Mesodermal cell (in vitro differentiated cells): ENCODE data around the gene SCFD2. TPM values are rescaled to one million over a fixed set of nuclear protein-coding genes. Genes with fewer than 3 reads are reported as not detected.
"Not testable (repeated sequence)": the region's sequence is repeated elsewhere in the genome, so short reads cannot be mapped to it uniquely, and the experiment has no call there.

Experiments used
- H3K27ac ChIP-seq: 2 replicates; pipeline ENCODE4 v1.7.0; 2013; ENCODE audit warnings: mild to moderate bottlenecking, low read depth, low read length, moderate library complexity; ENCODE audit not compliant: severe bottlenecking
- H3K36me3 ChIP-seq: 2 replicates; pipeline ENCODE4 v1.7.1; 2013; ENCODE audit warnings: mild to moderate bottlenecking, low read length, moderate library complexity; ENCODE audit not compliant: control insufficient read depth, insufficient read depth
- H3K4me1 ChIP-seq: one replicate; pipeline ENCODE4 v1.7.1; 2013; ENCODE audit warnings: mild to moderate bottlenecking, low read length; ENCODE audit not compliant: insufficient read depth, control insufficient read depth, poor library complexity, severe bottlenecking
- H3K4me3 ChIP-seq: 2 replicates; pipeline ENCODE4 v1.7.0; 2013; ENCODE audit warnings: low read length, control low read depth, mild to moderate bottlenecking; ENCODE audit not compliant: insufficient read depth, poor library complexity, severe bottlenecking; ENCODE audit errors: extremely low read depth
- H3K9me3 ChIP-seq: 2 replicates; pipeline ENCODE4 v1.7.1; 2013; ENCODE audit warnings: mild to moderate bottlenecking, low read length, moderate library complexity; ENCODE audit not compliant: control insufficient read depth
- WGBS, 2 experiments: methylation state at CpG; one replicate each; pipeline ENCODE4 v1.1.5; 2013; ENCODE audit warnings: missing lambda C conversion rate in 2 of 2; ENCODE audit not compliant: insufficient coverage in 2 of 2; 5-methylcytosine and 5-hydroxymethylcytosine counted together
- polyA plus RNA-seq, 2 experiments: library from polyadenylated mRNA; stranded (reverse); fragments of 50-300 nt; gene quantifications; one replicate each; pipeline ENCODE4 v1.2.3, GENCODE V29; 2013

Gene SCFD2
- 6.5 TPM for polyA plus RNA-seq (2013, experiment 1 of 2)
- 5.2 TPM for polyA plus RNA-seq (2013, experiment 2 of 2)

DNA sequence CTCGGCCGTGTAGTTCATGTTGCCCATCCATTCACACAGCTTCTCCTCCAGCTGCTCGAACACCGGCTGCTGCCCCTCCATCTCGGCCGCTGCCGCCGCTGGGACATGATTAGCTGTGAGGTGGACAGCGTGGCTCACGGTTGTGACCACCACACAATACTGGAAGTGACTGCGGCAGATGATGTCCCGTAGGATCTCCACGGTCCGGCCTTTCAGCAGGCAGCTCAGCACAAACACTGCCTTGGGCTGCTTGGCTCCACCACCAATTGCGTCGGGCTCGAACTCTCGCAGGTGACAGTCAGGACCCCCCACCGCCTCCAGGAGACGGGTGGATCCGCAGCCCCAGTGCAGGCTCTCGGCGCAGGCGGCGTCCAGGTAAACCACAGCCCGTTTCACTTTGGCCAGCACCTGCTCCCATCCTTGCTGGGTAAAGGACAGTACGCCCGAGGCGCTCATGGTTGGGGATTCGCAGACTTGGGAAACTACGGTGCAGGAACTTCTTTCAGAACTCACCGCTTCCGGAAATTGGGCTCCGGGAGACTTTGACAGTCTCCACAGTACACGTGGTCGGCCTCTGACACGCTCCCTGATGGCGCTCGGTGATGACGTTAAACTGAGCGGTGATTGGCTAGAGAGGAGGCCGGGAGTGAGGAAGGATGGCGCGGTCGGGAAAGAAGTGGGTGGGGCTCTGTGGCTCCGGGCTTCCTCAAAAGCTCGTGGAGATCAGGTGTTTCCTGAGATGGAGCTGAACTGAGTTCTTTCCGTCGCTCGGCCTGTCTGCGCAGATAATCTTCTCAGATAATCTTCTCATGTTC, at the start of gene SCFD2:
TSS of gene SCFD2 (minus strand) at position 576 of the 815 bp plus-strand sequence.
- Histone ChIP-seq H3K36me3 (no peaks in the 10 kb centered on the region), H3K27ac (no peak within 1 kb of the TSS), H3K9me3 (no peaks in the 10 kb centered on the region), H3K4me1 (no peaks in the 10 kb centered on the region), H3K4me3 (peak within 1 kb of the TSS; percentile 89)
- 0 to 1% methylated on average over 44 to 45 of the region's 51 CpGs for WGBS, 2 experiments

DNA sequence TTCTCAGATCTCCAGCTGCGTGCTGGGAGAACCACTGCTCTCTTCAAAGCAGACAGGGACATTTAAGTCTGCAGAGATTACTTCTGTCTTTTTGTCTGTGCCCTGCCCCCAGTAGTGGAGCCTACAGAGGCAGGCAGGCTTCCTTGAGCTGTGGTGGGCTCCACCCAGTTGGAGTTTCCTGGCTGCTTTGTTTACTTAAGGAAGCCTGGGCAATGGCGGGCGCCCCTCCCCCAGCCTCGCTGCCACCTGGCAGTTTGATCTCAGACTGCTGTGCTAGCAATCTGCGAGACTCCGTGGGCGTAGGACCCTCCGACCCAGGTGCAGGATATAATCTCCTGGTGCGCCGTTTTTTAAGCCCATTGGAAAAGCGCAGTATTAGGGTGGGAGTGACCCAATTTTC, 43.6 kb upstream of the SCFD2 start:
- H3K36me3 ChIP-seq, result peaks cover 22% of the 10 kb centered on the region
- not testable (repeated sequence) for H3K27ac ChIP-seq, H3K4me1 ChIP-seq, H3K4me3 ChIP-seq, H3K9me3 ChIP-seq
- 100% methylated on average over 1 to 8 of the region's 11 CpGs for WGBS, 2 experiments

DNA sequence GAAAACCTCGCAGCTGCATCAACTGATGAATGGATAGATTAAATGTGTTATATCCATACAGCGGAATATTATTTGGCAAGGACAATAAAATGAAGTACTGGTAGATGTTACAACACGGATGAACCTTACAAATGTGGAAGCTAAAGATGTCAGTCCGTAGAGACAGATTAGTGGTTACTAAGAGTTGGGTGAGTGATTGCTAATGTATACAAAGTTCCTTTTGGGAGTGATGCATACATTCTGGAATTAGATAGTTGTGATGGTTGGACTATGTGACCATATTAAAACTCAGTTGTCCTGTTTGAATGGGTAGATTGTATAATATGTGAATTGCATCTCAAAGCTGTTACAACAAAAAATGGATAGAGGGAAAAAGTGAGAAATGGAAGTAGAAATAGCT, 14.4 kb upstream of the SCFD2 start:
- Histone ChIP-seq H3K27ac (no peak overlapping the region), H3K36me3 (peaks cover 21% of the 10 kb centered on the region), H3K9me3 (no peaks in the 10 kb centered on the region), H3K4me3 (no peak overlapping the region), H3K4me1 (no peaks in the 10 kb centered on the region)
- WGBS, 2 experiments, result 97 to 100% methylated on average over 4 of the region's 4 CpGs

DNA sequence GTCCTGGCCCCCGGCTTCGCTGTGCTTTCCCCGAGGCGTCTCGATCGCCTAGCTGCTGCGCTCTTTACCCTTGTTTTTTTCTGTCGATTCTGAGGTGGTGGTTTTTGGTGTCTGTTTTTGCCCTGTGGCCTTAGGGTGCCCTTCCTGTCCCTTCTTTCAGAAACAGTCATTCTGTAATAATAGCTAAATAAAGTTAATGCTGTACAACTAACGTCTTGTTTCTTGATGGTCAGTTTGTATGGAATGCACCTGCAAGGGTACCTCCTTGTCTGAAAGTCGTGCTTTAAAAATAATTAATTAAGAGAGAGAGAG, 12.3 kb upstream of the SCFD2 start:
- H3K9me3 ChIP-seq, result no peaks in the 10 kb centered on the region
- WGBS, 2 experiments, result 0% methylated on average over 8 of the region's 10 CpGs; no CpG with 5 or more reads in 1 of the 2 experiments
- peak overlapping the region; percentile 83 for H3K4me3 ChIP-seq
- H3K27ac ChIP-seq, result no peak overlapping the region
- H3K4me1 ChIP-seq, result no peaks in the 10 kb centered on the region
- H3K36me3 ChIP-seq, result peaks cover 16% of the 10 kb centered on the region

DNA sequence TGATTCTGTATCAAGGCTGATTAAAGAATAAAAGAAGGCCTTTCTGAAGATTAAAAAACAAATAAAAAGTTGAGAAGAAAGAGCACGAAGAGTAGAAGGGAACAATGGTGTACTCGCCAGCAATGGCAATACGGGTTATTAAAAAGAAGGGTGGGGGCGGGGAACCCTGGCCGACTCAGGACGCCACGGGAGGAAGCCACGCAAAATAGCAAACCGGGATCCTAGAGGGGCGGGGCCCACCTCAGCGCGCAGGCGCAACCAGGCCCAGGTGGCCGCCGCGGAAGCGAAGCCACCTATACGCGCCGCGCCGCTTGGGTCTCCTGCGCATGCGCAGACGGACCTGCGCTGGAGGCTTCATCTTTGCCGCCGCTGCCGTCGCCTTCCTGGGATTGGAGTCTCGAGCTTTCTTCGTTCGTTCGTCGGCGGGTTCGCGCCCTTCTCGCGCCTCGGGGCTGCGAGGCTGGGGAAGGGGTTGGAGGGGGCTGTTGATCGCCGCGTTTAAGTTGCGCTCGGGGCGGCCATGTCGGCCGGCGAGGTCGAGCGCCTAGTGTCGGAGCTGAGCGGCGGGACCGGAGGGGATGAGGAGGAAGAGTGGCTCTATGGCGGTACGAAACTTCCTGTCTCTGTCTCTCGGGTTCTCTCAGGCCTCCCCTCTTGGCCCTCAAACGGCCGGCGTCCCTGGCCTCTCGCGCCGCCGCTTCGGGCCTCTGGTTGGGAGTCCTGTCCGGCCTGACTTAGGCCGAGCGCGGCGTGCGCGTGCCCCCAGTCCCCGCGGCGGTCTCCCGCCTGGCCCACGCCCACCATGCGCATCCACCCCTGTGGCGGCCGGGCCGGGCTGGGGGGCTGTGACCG, 11.7 kb upstream of the SCFD2 start, which contains the start of gene FIP1L1:
TSS of gene FIP1L1 (plus strand) at position 323 of the 852 bp plus-strand sequence. CDS start at position 521, 198 bp downstream.
- Histone ChIP-seq H3K27ac (peak within 1 kb of the TSS; percentile 65), H3K4me1 (no peaks in the 10 kb centered on the region), H3K4me3 (peak within 1 kb of the TSS; percentile 83), H3K36me3 (peaks cover 15% of the 10 kb centered on the region), H3K9me3 (no peaks in the 10 kb centered on the region)
- 0% methylated on average over 57 to 62 of the region's 85 CpGs for WGBS, 2 experiments

DNA sequence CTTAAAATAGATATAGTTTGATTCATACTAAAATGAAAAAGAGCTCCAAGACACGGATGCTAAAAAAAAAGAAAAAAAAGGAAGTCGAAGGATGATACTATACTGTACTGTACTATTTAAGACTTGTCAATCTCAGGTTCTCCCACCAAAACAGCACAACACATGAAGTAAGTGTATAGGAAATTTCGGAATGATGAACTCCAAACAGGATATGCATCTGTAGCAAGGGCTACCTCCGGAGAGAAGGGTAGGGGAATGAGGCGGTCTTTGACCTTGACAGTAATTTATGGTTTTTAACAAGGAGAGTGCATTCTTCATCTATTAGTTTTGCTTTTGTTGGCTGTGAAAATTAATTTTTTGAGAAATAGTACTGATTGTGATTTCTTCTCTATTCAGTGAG, 11.0 kb upstream of the SCFD2 start:
- WGBS, 2 experiments, result 67% methylated on average over 3 of the region's 5 CpGs; no CpG with 5 or more reads in 1 of the 2 experiments
- H3K4me3 ChIP-seq, result peak overlapping the region; percentile 83
- H3K9me3 ChIP-seq, result no peaks in the 10 kb centered on the region
- H3K27ac ChIP-seq, result no peak overlapping the region
- H3K4me1 ChIP-seq, result no peaks in the 10 kb centered on the region
- H3K36me3 ChIP-seq, result peaks cover 9% of the 10 kb centered on the region

DNA sequence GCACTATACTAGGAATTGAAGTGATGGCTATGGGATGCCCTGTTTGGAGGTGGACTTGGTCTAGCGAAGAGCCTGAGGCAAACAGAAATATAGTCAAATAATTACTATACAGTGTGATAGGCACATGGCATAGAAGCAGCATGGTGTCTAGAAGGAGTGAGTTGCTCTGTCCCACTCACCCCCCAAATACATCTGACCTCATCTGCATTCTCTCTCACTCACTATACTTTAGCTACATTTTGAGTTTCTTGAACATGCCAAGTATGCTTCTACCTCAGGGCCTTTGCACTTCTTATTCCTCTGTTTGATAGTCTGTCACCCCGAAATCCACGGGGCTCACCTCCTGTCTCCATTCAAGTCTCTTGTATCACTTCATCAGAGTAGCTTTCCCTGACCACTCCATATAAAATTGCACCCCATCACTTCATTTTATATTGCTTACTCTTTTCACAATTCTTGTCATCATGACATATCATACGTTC, 9.0 kb upstream of the SCFD2 start:
- Histone ChIP-seq H3K4me3 (no peak overlapping the region), H3K9me3 (no peaks in the 10 kb centered on the region), H3K4me1 (no peaks in the 10 kb centered on the region), H3K27ac (no peak overlapping the region), H3K36me3 (peaks cover 3% of the 10 kb centered on the region)
- WGBS, 2 experiments, result 62 to 80% methylated on average over 2 of the region's 4 CpGs

DNA sequence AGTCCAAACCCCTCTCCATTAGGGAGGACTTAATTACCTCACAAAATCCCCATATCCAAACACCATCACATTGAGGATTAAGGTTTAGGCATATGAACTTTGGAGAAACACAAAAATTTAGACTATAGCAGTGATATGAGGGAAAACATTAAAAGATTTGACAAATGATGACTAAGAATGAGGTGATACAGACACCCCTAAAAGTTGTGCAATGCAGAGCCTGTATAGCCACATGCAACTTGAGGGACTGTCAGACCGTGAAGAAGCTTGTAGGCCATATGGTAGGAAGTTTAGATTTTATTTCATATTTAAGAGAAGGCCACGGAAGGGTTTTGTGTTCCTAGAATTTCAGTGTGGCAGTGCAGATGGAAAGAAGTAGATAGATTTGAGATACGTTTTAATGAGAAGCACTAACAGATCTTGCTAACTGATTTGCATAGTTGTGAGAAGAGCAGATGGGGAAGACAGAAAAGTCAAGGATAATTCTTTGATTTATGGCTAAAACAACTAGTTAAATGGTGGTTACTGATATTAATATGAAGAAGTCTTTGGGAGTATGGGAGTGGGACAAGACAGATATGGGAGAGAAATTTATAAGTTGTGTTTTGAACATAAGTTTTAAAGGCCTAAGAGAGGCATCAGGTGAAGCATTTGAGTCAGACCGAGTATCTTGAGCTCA, 6.1 kb upstream of the SCFD2 start:
- 79 to 87% methylated on average over 4 of the region's 4 CpGs for WGBS, 2 experiments
- H3K9me3 ChIP-seq, result no peaks in the 10 kb centered on the region
- no peak overlapping the region for H3K27ac ChIP-seq
- no peaks in the 10 kb centered on the region for H3K36me3 ChIP-seq
- H3K4me3 ChIP-seq, result no peak overlapping the region
- no peaks in the 10 kb centered on the region for H3K4me1 ChIP-seq

DNA sequence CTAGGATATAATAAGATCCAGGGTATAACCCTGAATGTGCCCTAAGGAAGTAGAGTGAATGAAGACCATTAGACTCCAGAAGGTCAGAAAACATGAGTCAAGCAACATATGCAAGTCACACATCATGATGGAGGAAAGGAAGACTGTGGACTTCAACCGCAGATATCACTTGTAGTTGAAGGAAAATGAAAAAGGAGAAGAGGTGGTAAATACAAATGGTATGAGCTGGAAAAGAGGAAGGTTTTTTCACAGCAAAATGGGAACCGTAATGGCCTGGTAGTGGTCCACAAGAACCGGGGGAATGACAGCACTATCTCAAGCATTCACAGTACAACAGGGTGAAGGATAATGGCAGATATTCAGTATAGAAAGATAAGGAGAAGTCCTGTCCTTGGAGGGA, 5.2 kb upstream of the SCFD2 start:
- Histone ChIP-seq H3K9me3 (no peaks in the 10 kb centered on the region), H3K36me3 (no peaks in the 10 kb centered on the region), H3K27ac (no peak overlapping the region), H3K4me3 (no peak overlapping the region), H3K4me1 (no peaks in the 10 kb centered on the region)
- 100% methylated on average over 1 to 2 of the region's 3 CpGs for WGBS, 2 experiments

GRCh38 chr4:53367721-53368120, 1.9 kb upstream of the SCFD2 start:
- Histone ChIP-seq H3K4me3 (no peak overlapping the region), H3K9me3 (no peaks in the 10 kb centered on the region), H3K36me3 (no peaks in the 10 kb centered on the region), H3K27ac (no peak overlapping the region), H3K4me1 (no peaks in the 10 kb centered on the region)
- whole genome bisulfite sequencing, 2 experiments, result 88 to 97% methylated on average over 2 of the region's 2 CpGs
